Heart left ventricle (tissue), 13 donors: ENCODE measurements around the gene SETBP1.

Source experiments
- POLR2A ChIP-seq, 2 donors: fragments of 450-650 bp; IDR thresholded peaks; one replicate each; pipeline ENCODE4 v1.6.1; 2017; ENCODE audit warnings: antibody characterized with exemption in 2 of 2, mild to moderate bottlenecking in 2 of 2, moderate library complexity in 2 of 2
- TF ChIP-seq, protein P1 (sequence below), 12 donors: fragments of 200-600 bp; sonication (generic) in 4 of 12; IDR thresholded peaks; one replicate each; pipeline versions ENCODE4 v1.5.0 to v1.8.0; 2018 to 2022; ENCODE audit warnings: antibody characterized with exemption in 12 of 12, mild to moderate bottlenecking in 5 of 12
- donor health status: ischemic (EF 13 %, LVEDD 7.1; RV severe dilation, severe dysfunction).
- donor health status: DM: no; HTN: yes; CAD: no.
- donor health status: DM: no; HTN: no; CAD: no.
- donor health status: ischemic (EF 25% LVEDD 6.9; RV normal size, moderate dysfunction).
- donor health status: ischemic (EF 25% LVEDD 5.7; RV mildly dilated, moderate dysfunction).
- donor health status: ischemic (EF 35%, LVEDD 5.7; RV mildly dilated, moderate dysfunction).
- donor health status: nonischemic (EF 11% LVEDD 7.7; RV severe dilation, severe dysfunction).
- donor health status: DM: yes; HTN: yes; CAD: no.
- donor health status: PGD.
- donor health status: ischemic (EF 29% LVEDD 5.4; RV normal size, mild dysfunction).
- donor health status: nonischemic (EF 23%, LVEDD 6.1; RV moderate dilation, normal function).

DNA sequence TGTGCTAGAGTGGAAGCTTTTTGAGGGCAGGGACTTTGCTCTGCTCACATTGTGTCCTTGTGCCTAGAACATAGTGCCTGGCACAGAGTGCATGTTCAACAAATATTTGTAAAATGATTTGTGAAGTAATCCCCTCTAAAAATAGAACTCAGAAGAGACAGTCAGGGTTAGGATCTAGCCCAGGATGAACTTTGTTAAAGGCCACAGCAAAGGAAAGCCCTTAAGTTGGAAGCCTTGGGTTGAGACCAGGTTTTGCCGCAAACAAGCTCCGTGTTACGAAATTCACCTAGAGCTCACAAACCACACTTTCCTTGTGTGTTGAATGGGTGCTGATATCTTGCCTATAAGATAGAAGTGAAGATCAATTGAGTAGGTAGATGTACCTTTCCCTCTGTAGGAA lies 84.2 kb downstream of the SETBP1 start:
- TF ChIP-seq POLR2A (IDR thresholded peaks at IDR 0.05): no peak
- TF ChIP-seq, protein P1, sequence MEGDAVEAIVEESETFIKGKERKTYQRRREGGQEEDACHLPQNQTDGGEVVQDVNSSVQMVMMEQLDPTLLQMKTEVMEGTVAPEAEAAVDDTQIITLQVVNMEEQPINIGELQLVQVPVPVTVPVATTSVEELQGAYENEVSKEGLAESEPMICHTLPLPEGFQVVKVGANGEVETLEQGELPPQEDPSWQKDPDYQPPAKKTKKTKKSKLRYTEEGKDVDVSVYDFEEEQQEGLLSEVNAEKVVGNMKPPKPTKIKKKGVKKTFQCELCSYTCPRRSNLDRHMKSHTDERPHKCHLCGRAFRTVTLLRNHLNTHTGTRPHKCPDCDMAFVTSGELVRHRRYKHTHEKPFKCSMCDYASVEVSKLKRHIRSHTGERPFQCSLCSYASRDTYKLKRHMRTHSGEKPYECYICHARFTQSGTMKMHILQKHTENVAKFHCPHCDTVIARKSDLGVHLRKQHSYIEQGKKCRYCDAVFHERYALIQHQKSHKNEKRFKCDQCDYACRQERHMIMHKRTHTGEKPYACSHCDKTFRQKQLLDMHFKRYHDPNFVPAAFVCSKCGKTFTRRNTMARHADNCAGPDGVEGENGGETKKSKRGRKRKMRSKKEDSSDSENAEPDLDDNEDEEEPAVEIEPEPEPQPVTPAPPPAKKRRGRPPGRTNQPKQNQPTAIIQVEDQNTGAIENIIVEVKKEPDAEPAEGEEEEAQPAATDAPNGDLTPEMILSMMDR (IDR thresholded peaks at IDR 0.05): no peak
